K562 (cell line): ENCODE results near the gene NEURL2. TPM values are rescaled to one million over a fixed set of nuclear protein-coding genes. Genes with fewer than 3 reads are reported as not detected.

Source experiments
- ARID1B ChIP-seq: fragments of 450-650 bp; IDR thresholded peaks from 2 replicates; pipeline ENCODE4 v1.6.1; 2016; ENCODE audit warnings: antibody characterized with exemption, mild to moderate bottlenecking, inconsistent platforms
- ETV5 ChIP-seq: sonication (generic); formaldehyde crosslinking; IDR thresholded peaks from 2 replicates; pipeline ENCODE4 v1.4.0; 2020; ENCODE audit warnings: low read depth, mild to moderate bottlenecking, missing genetic modification reagents
- HNRNPH1 ChIP-seq: fragments of 200-400 bp; formaldehyde crosslinking; optimal IDR thresholded peaks from 2 replicates; pipeline ENCODE3; 2017; ENCODE audit warnings: low read depth, mild to moderate bottlenecking, low read length, moderate library complexity
- HNRNPLL ChIP-seq: fragments of 200-400 bp; formaldehyde crosslinking; IDR thresholded peaks from 2 replicates; pipeline ENCODE4 v1.6.1; 2017; ENCODE audit warnings: low read length, low read depth, mild to moderate bottlenecking; ENCODE audit not compliant: poor library complexity, severe bottlenecking
- KLF6 ChIP-seq: fragments of 250-450 bp; sonication (Bioruptor Pico); IDR thresholded peaks from 2 replicates; pipeline ENCODE4 v1.4.0; 2020; ENCODE audit warnings: mild to moderate bottlenecking, moderate library complexity, borderline replicate concordance
- POLR2H ChIP-seq: IDR thresholded peaks from 2 replicates; pipeline ENCODE4 v1.6.1; 2016; ENCODE audit warnings: missing genetic modification characterization, low read depth, mild to moderate bottlenecking, control low read depth, missing compliant biosample characterization, moderate library complexity
- RFX1 ChIP-seq: fragments of 450-650 bp; IDR thresholded peaks from 2 replicates; pipeline ENCODE4 v1.6.1; 2016; ENCODE audit warnings: mild to moderate bottlenecking, moderate library complexity
- SUPT5H ChIP-seq: fragments of 450-650 bp; IDR thresholded peaks from 2 replicates; pipeline ENCODE4 v1.6.1; 2016
- ZNF143 ChIP-seq: sonication (generic); formaldehyde crosslinking; IDR thresholded peaks from 2 replicates; pipeline ENCODE4 v1.9.0; 2022; ENCODE audit warnings: mild to moderate bottlenecking, missing genetic modification reagents
- polyA plus RNA-seq, 8 experiments: library from polyadenylated mRNA; depleted of rRNA in 4 of 8; stranded (reverse) in 5 of 8; unstranded in 3 of 8; fragments of >200 nt; fragmentation: Nextera tagmentation in 2 of 8; fragmentation: Illumina TruSeq in 1 of 8; extraction: Ambion mirVana in 2 of 8; extraction: Trizol in 1 of 8; gene quantifications; 2 replicates each; pipeline versions ENCODE4 v1.2.1 to v1.2.3, GENCODE V29; 2011 to 2014; ENCODE audit warnings: inconsistent platforms in 1 of 8, missing spikeins in 1 of 8
- total RNA-seq, 7 experiments: library from RNA; depleted of rRNA in 6 of 7; stranded (reverse); fragments of >200 nt in 6 of 7; fragmentation: Illumina TruSeq in 2 of 7; extraction: Trizol in 2 of 7; gene quantifications; 2 replicates each; pipeline versions ENCODE4 v1.2.1 to v1.2.3, GENCODE V29; 2011 to 2021; ENCODE audit warnings: low replicate concordance in 1 of 7
- TF ChIP-seq, protein P1 (sequence below): fragments of 200-600 bp; sonication (generic); IDR thresholded peaks from one replicate; pipeline ENCODE4 v1.6.1; 2012; ENCODE audit warnings: mild to moderate bottlenecking, low read depth, low read length, inconsistent platforms
- TF ChIP-seq, protein P2 (sequence below): fragments of 450-650 bp; IDR thresholded peaks from 2 replicates; pipeline ENCODE4 v1.6.1; 2016; ENCODE audit warnings: mild to moderate bottlenecking
- TF ChIP-seq, protein P3 (sequence below): sonication (generic); formaldehyde crosslinking; IDR thresholded peaks from 2 replicates; pipeline ENCODE4 v1.8.0; 2022; ENCODE audit warnings: mild to moderate bottlenecking, missing genetic modification reagents

NEURL2 gene
- total and polyA plus RNA-seq, 9 of the 15 experiments (the other 6 are each of a cell fraction or from before 2014, with no cell fraction given) = 0.22 to 1.9 (median 0.50) TPM; not detected in 1

DNA sequence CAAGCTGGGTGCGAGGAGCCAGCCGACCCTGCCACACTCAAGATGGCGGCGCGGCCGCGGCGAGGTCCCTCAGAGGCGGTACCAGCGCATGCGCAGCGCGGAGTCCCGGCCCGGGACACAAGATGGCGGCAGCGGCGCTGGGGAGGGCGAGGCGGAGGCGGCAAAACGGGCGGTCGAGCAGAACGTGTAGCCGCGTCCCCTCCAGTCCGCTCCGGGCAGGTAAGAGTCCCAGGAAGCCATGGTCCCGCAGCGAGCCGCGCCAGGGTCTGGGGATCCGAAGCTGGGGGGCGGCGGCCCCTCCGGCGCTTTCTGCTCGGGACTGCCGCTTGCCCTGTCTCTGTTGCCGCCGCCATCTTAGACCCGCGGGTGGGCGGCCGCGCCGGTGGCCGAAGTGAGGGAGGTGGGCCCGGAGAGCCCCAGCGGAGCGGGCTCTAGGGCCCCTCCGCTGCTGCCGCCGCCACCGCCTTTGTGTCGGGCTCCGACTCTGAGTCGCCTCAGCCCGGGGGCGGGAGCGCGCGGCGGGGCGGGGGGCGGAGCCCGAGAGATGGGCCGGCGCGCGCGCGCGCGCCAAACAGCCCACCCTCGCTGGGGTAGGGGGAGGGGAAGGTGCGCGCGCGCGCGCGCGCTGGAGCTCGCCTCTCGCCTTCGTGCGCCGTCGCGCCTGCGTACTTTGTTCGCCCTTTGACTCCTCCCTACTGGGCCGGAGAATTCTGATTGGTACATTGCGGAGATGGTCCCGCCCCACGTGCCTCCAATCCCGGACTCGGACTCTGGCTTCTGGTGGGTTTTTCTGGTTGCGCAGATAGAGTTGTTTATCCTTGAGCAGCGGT is 43.8 kb upstream of the NEURL2 start, which contains the start of gene PCIF1 (continued):
- TF ChIP-seq, protein P1, sequence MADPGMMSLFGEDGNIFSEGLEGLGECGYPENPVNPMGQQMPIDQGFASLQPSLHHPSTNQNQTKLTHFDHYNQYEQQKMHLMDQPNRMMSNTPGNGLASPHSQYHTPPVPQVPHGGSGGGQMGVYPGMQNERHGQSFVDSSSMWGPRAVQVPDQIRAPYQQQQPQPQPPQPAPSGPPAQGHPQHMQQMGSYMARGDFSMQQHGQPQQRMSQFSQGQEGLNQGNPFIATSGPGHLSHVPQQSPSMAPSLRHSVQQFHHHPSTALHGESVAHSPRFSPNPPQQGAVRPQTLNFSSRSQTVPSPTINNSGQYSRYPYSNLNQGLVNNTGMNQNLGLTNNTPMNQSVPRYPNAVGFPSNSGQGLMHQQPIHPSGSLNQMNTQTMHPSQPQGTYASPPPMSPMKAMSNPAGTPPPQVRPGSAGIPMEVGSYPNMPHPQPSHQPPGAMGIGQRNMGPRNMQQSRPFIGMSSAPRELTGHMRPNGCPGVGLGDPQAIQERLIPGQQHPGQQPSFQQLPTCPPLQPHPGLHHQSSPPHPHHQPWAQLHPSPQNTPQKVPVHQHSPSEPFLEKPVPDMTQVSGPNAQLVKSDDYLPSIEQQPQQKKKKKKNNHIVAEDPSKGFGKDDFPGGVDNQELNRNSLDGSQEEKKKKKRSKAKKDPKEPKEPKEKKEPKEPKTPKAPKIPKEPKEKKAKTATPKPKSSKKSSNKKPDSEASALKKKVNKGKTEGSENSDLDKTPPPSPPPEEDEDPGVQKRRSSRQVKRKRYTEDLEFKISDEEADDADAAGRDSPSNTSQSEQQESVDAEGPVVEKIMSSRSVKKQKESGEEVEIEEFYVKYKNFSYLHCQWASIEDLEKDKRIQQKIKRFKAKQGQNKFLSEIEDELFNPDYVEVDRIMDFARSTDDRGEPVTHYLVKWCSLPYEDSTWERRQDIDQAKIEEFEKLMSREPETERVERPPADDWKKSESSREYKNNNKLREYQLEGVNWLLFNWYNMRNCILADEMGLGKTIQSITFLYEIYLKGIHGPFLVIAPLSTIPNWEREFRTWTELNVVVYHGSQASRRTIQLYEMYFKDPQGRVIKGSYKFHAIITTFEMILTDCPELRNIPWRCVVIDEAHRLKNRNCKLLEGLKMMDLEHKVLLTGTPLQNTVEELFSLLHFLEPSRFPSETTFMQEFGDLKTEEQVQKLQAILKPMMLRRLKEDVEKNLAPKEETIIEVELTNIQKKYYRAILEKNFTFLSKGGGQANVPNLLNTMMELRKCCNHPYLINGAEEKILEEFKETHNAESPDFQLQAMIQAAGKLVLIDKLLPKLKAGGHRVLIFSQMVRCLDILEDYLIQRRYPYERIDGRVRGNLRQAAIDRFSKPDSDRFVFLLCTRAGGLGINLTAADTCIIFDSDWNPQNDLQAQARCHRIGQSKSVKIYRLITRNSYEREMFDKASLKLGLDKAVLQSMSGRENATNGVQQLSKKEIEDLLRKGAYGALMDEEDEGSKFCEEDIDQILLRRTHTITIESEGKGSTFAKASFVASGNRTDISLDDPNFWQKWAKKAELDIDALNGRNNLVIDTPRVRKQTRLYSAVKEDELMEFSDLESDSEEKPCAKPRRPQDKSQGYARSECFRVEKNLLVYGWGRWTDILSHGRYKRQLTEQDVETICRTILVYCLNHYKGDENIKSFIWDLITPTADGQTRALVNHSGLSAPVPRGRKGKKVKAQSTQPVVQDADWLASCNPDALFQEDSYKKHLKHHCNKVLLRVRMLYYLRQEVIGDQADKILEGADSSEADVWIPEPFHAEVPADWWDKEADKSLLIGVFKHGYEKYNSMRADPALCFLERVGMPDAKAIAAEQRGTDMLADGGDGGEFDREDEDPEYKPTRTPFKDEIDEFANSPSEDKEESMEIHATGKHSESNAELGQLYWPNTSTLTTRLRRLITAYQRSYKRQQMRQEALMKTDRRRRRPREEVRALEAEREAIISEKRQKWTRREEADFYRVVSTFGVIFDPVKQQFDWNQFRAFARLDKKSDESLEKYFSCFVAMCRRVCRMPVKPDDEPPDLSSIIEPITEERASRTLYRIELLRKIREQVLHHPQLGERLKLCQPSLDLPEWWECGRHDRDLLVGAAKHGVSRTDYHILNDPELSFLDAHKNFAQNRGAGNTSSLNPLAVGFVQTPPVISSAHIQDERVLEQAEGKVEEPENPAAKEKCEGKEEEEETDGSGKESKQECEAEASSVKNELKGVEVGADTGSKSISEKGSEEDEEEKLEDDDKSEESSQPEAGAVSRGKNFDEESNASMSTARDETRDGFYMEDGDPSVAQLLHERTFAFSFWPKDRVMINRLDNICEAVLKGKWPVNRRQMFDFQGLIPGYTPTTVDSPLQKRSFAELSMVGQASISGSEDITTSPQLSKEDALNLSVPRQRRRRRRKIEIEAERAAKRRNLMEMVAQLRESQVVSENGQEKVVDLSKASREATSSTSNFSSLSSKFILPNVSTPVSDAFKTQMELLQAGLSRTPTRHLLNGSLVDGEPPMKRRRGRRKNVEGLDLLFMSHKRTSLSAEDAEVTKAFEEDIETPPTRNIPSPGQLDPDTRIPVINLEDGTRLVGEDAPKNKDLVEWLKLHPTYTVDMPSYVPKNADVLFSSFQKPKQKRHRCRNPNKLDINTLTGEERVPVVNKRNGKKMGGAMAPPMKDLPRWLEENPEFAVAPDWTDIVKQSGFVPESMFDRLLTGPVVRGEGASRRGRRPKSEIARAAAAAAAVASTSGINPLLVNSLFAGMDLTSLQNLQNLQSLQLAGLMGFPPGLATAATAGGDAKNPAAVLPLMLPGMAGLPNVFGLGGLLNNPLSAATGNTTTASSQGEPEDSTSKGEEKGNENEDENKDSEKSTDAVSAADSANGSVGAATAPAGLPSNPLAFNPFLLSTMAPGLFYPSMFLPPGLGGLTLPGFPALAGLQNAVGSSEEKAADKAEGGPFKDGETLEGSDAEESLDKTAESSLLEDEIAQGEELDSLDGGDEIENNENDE = no peak
- TF ChIP-seq, protein P2, sequence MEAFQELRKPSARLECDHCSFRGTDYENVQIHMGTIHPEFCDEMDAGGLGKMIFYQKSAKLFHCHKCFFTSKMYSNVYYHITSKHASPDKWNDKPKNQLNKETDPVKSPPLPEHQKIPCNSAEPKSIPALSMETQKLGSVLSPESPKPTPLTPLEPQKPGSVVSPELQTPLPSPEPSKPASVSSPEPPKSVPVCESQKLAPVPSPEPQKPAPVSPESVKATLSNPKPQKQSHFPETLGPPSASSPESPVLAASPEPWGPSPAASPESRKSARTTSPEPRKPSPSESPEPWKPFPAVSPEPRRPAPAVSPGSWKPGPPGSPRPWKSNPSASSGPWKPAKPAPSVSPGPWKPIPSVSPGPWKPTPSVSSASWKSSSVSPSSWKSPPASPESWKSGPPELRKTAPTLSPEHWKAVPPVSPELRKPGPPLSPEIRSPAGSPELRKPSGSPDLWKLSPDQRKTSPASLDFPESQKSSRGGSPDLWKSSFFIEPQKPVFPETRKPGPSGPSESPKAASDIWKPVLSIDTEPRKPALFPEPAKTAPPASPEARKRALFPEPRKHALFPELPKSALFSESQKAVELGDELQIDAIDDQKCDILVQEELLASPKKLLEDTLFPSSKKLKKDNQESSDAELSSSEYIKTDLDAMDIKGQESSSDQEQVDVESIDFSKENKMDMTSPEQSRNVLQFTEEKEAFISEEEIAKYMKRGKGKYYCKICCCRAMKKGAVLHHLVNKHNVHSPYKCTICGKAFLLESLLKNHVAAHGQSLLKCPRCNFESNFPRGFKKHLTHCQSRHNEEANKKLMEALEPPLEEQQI = no peak
- peak; percentile 98 for TF ChIP-seq HNRNPLL
- TF ChIP-seq ARID1B = no peak; the same call in 1 of the 2 replicates
- peak; percentile 94 for TF ChIP-seq POLR2H (tag)
- TF ChIP-seq ETV5 = peak; percentile 48; the same call in 1 of the 2 replicates
- peak; percentile 98 for TF ChIP-seq SUPT5H
- TF ChIP-seq HNRNPH1 = no peak
- TF ChIP-seq KLF6 = peak; percentile 45; the same call in 1 of the 2 replicates
- no peak for TF ChIP-seq RFX1
- TF ChIP-seq, protein P3, sequence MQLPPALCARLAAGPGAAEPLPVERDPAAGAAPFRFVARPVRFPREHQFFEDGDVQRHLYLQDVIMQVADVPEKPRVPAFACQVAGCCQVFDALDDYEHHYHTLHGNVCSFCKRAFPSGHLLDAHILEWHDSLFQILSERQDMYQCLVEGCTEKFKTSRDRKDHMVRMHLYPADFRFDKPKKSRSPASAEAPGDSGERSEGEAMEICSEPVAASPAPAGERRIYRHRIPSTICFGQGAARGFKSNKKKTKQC (CRISPR knock-in tag) = peak; percentile 78
- peak; percentile 49; the same call in 1 of the 2 replicates for TF ChIP-seq ZNF143 (CRISPR knock-in tag)
